HCT116 (cell line): Measurements from ENCODE around the gene PCAT7. TPM values are rescaled to one million over a fixed set of nuclear protein-coding genes. Genes with fewer than 3 reads are reported as not detected.

Experiments
- ATAC-seq: fragments of 200-7000 bp; cut with Tn5 transposase; 2 replicates; pipeline ENCODE4 v1.9.1; 2020; ENCODE audit warnings: mild to moderate bottlenecking, moderate library complexity
- BruUV-seq: library from RNA; stranded (reverse); fragments of 400-500 nt; replicated peaks from 2 replicates; lab custom pipeline; 2021; lab: Mats Ljungman, UMichigan
- CTCF ChIA-PET: fragments of 300-600 bp; sonication (Branson Sonifier 250); formaldehyde crosslinking; loops from one replicate; lab custom pipeline; 2021; ENCODE audit warnings: antibody characterized with exemption; lab: Charles Lee
- POLR2A ChIA-PET: fragments of 300-600, 350-600 bp; sonication (Branson Sonifier 250); formaldehyde crosslinking; loops from one replicate; lab custom pipeline; 2021; ENCODE audit warnings: antibody characterized with exemption; lab: Charles Lee
- RAD21 ChIA-PET, 2 experiments: fragments of 300-600 bp; sonication (Branson Sonifier 250); formaldehyde crosslinking; loops; one replicate each; lab custom pipeline; 2023; ENCODE audit warnings: low total read pairs in 2 of 2; ENCODE audit not compliant: uncharacterized antibody in 2 of 2, unreplicated experiment in 2 of 2, low non-redundant PET in 1 of 2; lab: Charles Lee
- DNase-seq: peaks from one replicate; pipeline ENCODE4 v3.0.0-alpha.2; 2010; ENCODE audit warnings: low read depth, low spot score
- H2AFZ ChIP-seq: fragments of 200-600 bp; shearing (Covaris generic), sonication (generic); 2 replicates; pipeline ENCODE4 v1.6.1; 2017; ENCODE audit warnings: low read depth, mixed run types, mixed read lengths, antibody characterized with exemption, low read length; ENCODE audit not compliant: poor library complexity, severe bottlenecking
- H3K27ac ChIP-seq: 2 replicates; pipeline ENCODE4 v1.5.1; 2012; ENCODE audit warnings: low read depth, low read length
- H3K27me3 ChIP-seq: fragments of 200-600 bp; sonication (generic); 2 replicates; pipeline ENCODE4 v1.6.1; 2016; ENCODE audit warnings: mixed run types, low read length, mixed read lengths; ENCODE audit not compliant: insufficient read depth
- H3K36me3 ChIP-seq, 2 experiments: fragments of 200-500 bp in 1 of 2; fragments of 200-600 bp in 1 of 2; sonication (Bioruptor generic) in 1 of 2; sonication (generic) in 1 of 2; 2 replicates each; pipeline versions ENCODE4 v1.5.1 to v1.6.1; 2014 to 2016; ENCODE audit warnings: low read length in 2 of 2, inconsistent platforms in 1 of 2, mixed read lengths in 1 of 2, mixed run types in 1 of 2; ENCODE audit not compliant: insufficient read depth in 2 of 2, control insufficient read depth in 1 of 2
- H3K4me1 ChIP-seq, 2 experiments: fragments of 200-600 bp in 1 of 2; sonication (generic) in 1 of 2; 2 replicates each; pipeline versions ENCODE4 v1.5.1 to v1.6.1; 2012 to 2017; ENCODE audit warnings: low read length in 2 of 2, inconsistent platforms in 1 of 2, mild to moderate bottlenecking in 1 of 2, mixed read lengths in 1 of 2, mixed run types in 1 of 2, moderate library complexity in 1 of 2; ENCODE audit not compliant: insufficient read depth in 2 of 2, control insufficient read depth in 1 of 2
- H3K4me2 ChIP-seq: fragments of 200-600 bp; sonication (generic); 2 replicates; pipeline ENCODE4 v1.6.1; 2017; ENCODE audit warnings: mixed run types, low read length, mixed read lengths
- H3K4me3 ChIP-seq, 2 experiments: fragments of 200-600 bp in 1 of 2; sonication (generic) in 1 of 2; replicated peaks in 1 of 2; 2 replicates each; pipeline ENCODE4 v1.5.1; 2011 to 2016; ENCODE audit warnings: low read length in 2 of 2, control low read depth in 1 of 2, low read depth in 1 of 2, mild to moderate bottlenecking in 1 of 2, mixed read lengths in 1 of 2, mixed run types in 1 of 2
- H3K79me2 ChIP-seq: fragments of 200-600 bp; sonication (generic); 2 replicates; pipeline ENCODE4 v1.6.1; 2017; ENCODE audit warnings: mild to moderate bottlenecking, mixed run types, low read length, moderate library complexity, mixed read lengths; ENCODE audit not compliant: insufficient read depth
- H3K9ac ChIP-seq: fragments of 200-600 bp; sonication (generic); 2 replicates; pipeline ENCODE4 v1.6.1; 2016; ENCODE audit warnings: low read length, mixed read lengths
- H3K9me2 ChIP-seq: fragments of 200-600 bp; sonication (generic), shearing (Covaris generic); 2 replicates; pipeline ENCODE4 v1.6.1; 2017; ENCODE audit warnings: mixed run types, mild to moderate bottlenecking, moderate library complexity; ENCODE audit not compliant: insufficient read depth
- H3K9me3 ChIP-seq, 2 experiments: fragments of 200-500 bp in 1 of 2; fragments of 200-600 bp in 1 of 2; sonication (Bioruptor generic) in 1 of 2; sonication (generic) in 1 of 2; 2 replicates each; pipeline ENCODE4 v1.6.1; 2014 to 2017; ENCODE audit warnings: low read length in 2 of 2, mixed read lengths in 2 of 2, inconsistent platforms in 1 of 2, low read depth in 1 of 2, mild to moderate bottlenecking in 1 of 2, mixed run types in 1 of 2, moderate library complexity in 1 of 2; ENCODE audit not compliant: control insufficient read depth in 1 of 2, insufficient read depth in 1 of 2
- H4K20me1 ChIP-seq: fragments of 200-600 bp; sonication (generic), shearing (Covaris generic); 2 replicates; pipeline ENCODE4 v1.6.1; 2017; ENCODE audit warnings: mixed run types, mild to moderate bottlenecking, moderate library complexity; ENCODE audit not compliant: insufficient read depth
- CBX3 ChIP-seq: IDR thresholded peaks from 2 replicates; pipeline ENCODE4 v1.6.1; 2012; ENCODE audit warnings: low read depth
- EGR1 ChIP-seq: IDR thresholded peaks from 2 replicates; pipeline ENCODE4 v1.6.1; 2012; ENCODE audit warnings: low read depth
- FOSL1 ChIP-seq: IDR thresholded peaks from 2 replicates; pipeline ENCODE4 v1.6.1; 2012; ENCODE audit warnings: low read depth
- RAD21 ChIP-seq: IDR thresholded peaks from 2 replicates; pipeline ENCODE4 v1.6.1; 2012; ENCODE audit warnings: low read depth, mild to moderate bottlenecking
- SP1 ChIP-seq: IDR thresholded peaks from 2 replicates; pipeline ENCODE4 v1.6.1; 2012; ENCODE audit warnings: low read depth
- YY1 ChIP-seq: IDR thresholded peaks from 2 replicates; pipeline ENCODE4 v1.6.1; 2011; ENCODE audit warnings: low read length, low read depth, moderate library complexity, mild to moderate bottlenecking; ENCODE audit not compliant: insufficient replicate concordance; ENCODE audit errors: extremely low read depth
- intact Hi-C: fragments of 100-400 bp; cut with micrococcal nuclease; formaldehyde crosslinking; loops from 2 replicates; pipeline ENCODE4 v1.10.0; 2022
- total RNA-seq: library from RNA; stranded (reverse); gene quantifications from one replicate; pipeline ENCODE4 v1.2.1, GENCODE V29; 2021; ENCODE audit not compliant: unreplicated experiment
- TF ChIP-seq, protein P1 (sequence below): IDR thresholded peaks from 2 replicates; pipeline ENCODE4 v1.6.1; 2012
- TF ChIP-seq, protein P2 (sequence below), 3 experiments: fragments of 200-600 bp in 1 of 3; sonication (generic) in 1 of 3; IDR thresholded peaks in 2 of 3; conservative IDR thresholded peaks in 1 of 3; 2 replicates each; pipeline ENCODE4 v1.5.1; 2012 to 2017; ENCODE audit warnings: low read depth in 2 of 3, low read length in 2 of 3, antibody characterized with exemption in 1 of 3, borderline replicate concordance in 1 of 3, control low read depth in 1 of 3, mild to moderate bottlenecking in 1 of 3, mixed read lengths in 1 of 3, mixed run types in 1 of 3, moderate library complexity in 1 of 3; ENCODE audit not compliant: insufficient read depth in 1 of 3

PCAT7 gene
- total RNA-seq, 1 experiment from 2014 or later, result 3.8 TPM

DNA sequence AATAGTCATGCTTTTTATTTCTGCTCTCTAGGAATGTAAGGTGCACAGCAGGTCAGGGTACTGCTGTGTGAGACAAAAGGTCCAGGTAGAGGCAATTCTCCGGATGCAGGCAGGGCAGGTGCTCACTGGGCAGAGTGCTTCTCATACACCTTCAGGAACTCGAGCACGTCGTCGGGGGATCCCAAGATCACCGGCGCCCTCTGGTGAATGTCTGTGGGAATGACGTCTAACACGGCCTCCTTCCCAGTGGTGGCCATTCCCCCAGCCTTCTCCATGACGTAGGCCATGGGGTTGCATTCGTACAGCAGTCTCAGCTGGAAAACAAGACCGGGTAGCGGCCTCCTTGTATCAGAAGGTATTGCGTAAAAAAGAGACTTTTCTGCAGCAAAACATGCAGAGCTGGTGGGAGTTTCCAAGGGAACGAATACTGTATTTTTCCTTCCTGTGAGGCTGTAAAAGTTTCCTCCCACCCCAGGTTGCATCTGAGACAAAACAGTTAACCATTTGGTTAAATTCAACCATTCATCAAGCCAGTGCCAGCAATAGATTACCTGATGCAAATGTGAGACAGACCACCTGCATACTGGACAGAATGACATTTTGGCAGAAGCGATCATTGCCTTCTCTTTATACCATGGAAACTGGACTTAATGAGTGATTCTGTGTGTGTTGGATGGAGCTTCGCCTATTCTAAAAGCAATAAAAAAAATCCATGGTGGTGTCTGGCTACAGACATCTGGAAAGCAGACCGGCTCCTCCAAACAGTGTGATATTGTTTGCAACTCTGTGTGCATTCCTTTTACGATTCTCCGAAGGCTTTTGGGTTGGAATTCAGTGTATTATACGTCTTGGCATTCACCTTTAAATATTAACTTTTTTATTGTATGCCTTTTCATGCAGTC lies 48.6 kb downstream of the PCAT7 start:
- H3K4me1 ChIP-seq, result peaks cover 0 to 11% of the 10 kb centered on the region in 2 experiments; a peak in 2 of 4 replicates
- POLR2A ChIA-PET, result no interaction called here
- peak; percentile 99 for ATAC-seq
- DNase-seq, result peak; percentile 62
- H3K4me2 ChIP-seq, result peak overlapping the region; percentile 54
- no peaks in the 10 kb centered on the region for H3K9me3 ChIP-seq
- no peak overlapping the region; a peak in 1 of 4 replicates for H3K4me3 ChIP-seq
- H3K79me2 ChIP-seq, result no peaks in the 10 kb centered on the region
- no peak overlapping the region for H3K27ac ChIP-seq
- H3K36me3 ChIP-seq, result no peaks in the 10 kb centered on the region
- intact Hi-C loops, result loop anchor here (2.0 to 10.0 kb wide), 3 partner anchors 51 to 919 kb away; no protein-coding TSS in a partner anchor
- CTCF ChIA-PET, result interaction anchor here (1.1 to 1.4 kb wide), 2 partner anchors 49 to 52 kb away, joined by 4 to 11 read pairs; partner anchors contain the start of gene PCAT7
- H4K20me1 ChIP-seq, result no peaks in the 10 kb centered on the region
- H3K9me2 ChIP-seq, result no peaks in the 10 kb centered on the region
- no TSS peak for BruUV-seq
- no peak overlapping the region for H3K9ac ChIP-seq
- H3K27me3 ChIP-seq, result no peaks in the 10 kb centered on the region
- TF ChIP-seq EGR1 (no peak), SP1 (no peak), RAD21 (peak; percentile 82), YY1 (peak; percentile 23), CBX3 (0 out of 2 replicates have a peak, but pooled peaks have one; percentile 42), FOSL1 (no peak)
- TF ChIP-seq, protein P1, sequence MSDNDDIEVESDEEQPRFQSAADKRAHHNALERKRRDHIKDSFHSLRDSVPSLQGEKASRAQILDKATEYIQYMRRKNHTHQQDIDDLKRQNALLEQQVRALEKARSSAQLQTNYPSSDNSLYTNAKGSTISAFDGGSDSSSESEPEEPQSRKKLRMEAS, result 0 out of 2 replicates have a peak, but pooled peaks have one; percentile 34
- TF ChIP-seq, protein P2, sequence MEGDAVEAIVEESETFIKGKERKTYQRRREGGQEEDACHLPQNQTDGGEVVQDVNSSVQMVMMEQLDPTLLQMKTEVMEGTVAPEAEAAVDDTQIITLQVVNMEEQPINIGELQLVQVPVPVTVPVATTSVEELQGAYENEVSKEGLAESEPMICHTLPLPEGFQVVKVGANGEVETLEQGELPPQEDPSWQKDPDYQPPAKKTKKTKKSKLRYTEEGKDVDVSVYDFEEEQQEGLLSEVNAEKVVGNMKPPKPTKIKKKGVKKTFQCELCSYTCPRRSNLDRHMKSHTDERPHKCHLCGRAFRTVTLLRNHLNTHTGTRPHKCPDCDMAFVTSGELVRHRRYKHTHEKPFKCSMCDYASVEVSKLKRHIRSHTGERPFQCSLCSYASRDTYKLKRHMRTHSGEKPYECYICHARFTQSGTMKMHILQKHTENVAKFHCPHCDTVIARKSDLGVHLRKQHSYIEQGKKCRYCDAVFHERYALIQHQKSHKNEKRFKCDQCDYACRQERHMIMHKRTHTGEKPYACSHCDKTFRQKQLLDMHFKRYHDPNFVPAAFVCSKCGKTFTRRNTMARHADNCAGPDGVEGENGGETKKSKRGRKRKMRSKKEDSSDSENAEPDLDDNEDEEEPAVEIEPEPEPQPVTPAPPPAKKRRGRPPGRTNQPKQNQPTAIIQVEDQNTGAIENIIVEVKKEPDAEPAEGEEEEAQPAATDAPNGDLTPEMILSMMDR (IDR thresholded peaks at IDR 0.05 in 2 of 3, conservative IDR thresholded peaks at IDR 0.05 in 1 of 3; ENCODE audit: borderline replicate concordance in 1 of 3, insufficient read depth in 1 of 3, low read depth in 2 of 3, low read length in 2 of 3), result peak; percentile 70 to 72 (median 70)
- H2AFZ ChIP-seq, result peak overlapping the region; percentile 93
- RAD21 ChIA-PET, result interaction anchor here (0.6 to 1.0 kb wide), 2 partner anchors 49 to 215 kb away, joined by 3 to 5 read pairs; partner anchors contain the start of gene PCAT7 (in 1 of the 2)
